Measurements from ENCODE around the gene TMEM212.

- TF ChIP-seq, protein P1, sequence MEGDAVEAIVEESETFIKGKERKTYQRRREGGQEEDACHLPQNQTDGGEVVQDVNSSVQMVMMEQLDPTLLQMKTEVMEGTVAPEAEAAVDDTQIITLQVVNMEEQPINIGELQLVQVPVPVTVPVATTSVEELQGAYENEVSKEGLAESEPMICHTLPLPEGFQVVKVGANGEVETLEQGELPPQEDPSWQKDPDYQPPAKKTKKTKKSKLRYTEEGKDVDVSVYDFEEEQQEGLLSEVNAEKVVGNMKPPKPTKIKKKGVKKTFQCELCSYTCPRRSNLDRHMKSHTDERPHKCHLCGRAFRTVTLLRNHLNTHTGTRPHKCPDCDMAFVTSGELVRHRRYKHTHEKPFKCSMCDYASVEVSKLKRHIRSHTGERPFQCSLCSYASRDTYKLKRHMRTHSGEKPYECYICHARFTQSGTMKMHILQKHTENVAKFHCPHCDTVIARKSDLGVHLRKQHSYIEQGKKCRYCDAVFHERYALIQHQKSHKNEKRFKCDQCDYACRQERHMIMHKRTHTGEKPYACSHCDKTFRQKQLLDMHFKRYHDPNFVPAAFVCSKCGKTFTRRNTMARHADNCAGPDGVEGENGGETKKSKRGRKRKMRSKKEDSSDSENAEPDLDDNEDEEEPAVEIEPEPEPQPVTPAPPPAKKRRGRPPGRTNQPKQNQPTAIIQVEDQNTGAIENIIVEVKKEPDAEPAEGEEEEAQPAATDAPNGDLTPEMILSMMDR (conservative IDR thresholded peaks at IDR 0.05) = no peak
- TF ChIP-seq EZH2 (IDR thresholded peaks at IDR 0.05; ENCODE audit: low read depth) = no peak
Observed at GRCh38 chr3:171830518-171830875, 12.7 kb upstream of the TMEM212 start.

Data from PC-9 (cell line).